HepG2 (cell line): ENCODE data around the gene BPIFB6. TPM values are rescaled to one million over a fixed set of nuclear protein-coding genes. Genes with fewer than 3 reads are reported as not detected.

ENCODE experiments used
- ATAC-seq: fragments of 200-7000 bp; cut with Tn5 transposase; 3 replicates; pipeline ENCODE4 v1.9.1; 2020; ENCODE audit warnings: mild to moderate bottlenecking, moderate library complexity
- BruUV-seq: library from RNA; stranded (reverse); fragments of 400-500 nt; replicated peaks from 2 replicates; lab custom pipeline; 2021; lab: Mats Ljungman, UMichigan
- CTCF ChIA-PET: fragments of 300-600 bp; formaldehyde crosslinking; extraction: SDS; loops from one replicate; lab custom pipeline; 2021; ENCODE audit warnings: low total read pairs, inconsistent platforms, low intra/inter-chr PET ratio; lab: Yijun Ruan, JAX
- POLR2A ChIA-PET: fragments of 350-600 bp; sonication (Branson Sonifier 250); formaldehyde crosslinking; loops from one replicate; lab custom pipeline; 2020; ENCODE audit warnings: antibody characterized with exemption, inconsistent platforms; lab: Yijun Ruan, JAX
- DNase-seq: peaks from one replicate; pipeline ENCODE4 v3.0.0-alpha.2; 2015; ENCODE audit warnings: low spot score
- FAIRE-seq: peaks from 3 replicates; lab custom pipeline; 2011; peaks lifted over from hg19 to GRCh38; lab: Jason Lieb, UNC
- H2AFZ ChIP-seq: one replicate; pipeline ENCODE4 v1.6.1; 2011; ENCODE audit warnings: low read length, inconsistent platforms
- H3K27ac ChIP-seq: fragments of 300-600 bp; 3 replicates; pipeline ENCODE4 v1.8.0; 2011; ENCODE audit warnings: mixed run types, mild to moderate bottlenecking, mixed read lengths, low read length, inconsistent platforms; ENCODE audit not compliant: insufficient read depth; ENCODE audit errors: extremely low read length
- H3K27me3 ChIP-seq, 2 experiments: fragments of 200-600 bp in 1 of 2; 2 replicates in 1 of 2; 3 replicates in 1 of 2; pipeline versions ENCODE4 v1.6.0 to v1.8.0; 2011; ENCODE audit warnings: low read length in 2 of 2, mild to moderate bottlenecking in 2 of 2, moderate library complexity in 2 of 2, inconsistent platforms in 1 of 2; ENCODE audit not compliant: insufficient read depth in 2 of 2, control insufficient read depth in 1 of 2
- H3K36me3 ChIP-seq, 2 experiments: fragments of 200-600 bp in 1 of 2; replicated peaks in 1 of 2; 2 replicates in 1 of 2; 3 replicates in 1 of 2; pipeline versions ENCODE4 v1.5.1 to v1.8.0; 2011; ENCODE audit warnings: low read length in 2 of 2, inconsistent platforms in 1 of 2; ENCODE audit not compliant: insufficient read depth in 2 of 2, control insufficient read depth in 1 of 2
- H3K4me1 ChIP-seq: 2 replicates; pipeline ENCODE4 v1.5.1; 2012; ENCODE audit warnings: low read length, inconsistent platforms; ENCODE audit not compliant: insufficient read depth
- H3K4me2 ChIP-seq: 2 replicates; pipeline ENCODE4 v1.6.0; 2011; ENCODE audit warnings: low read depth, low read length, inconsistent platforms
- H3K4me3 ChIP-seq, 3 experiments: fragments of 200-600 bp in 1 of 3; sonication (generic), shearing (Covaris generic) in 1 of 3; replicated peaks in 1 of 3; 2 replicates each; pipeline ENCODE4 v1.5.1; 2011 to 2016; ENCODE audit warnings: low read length in 3 of 3, inconsistent platforms in 2 of 3, low read depth in 2 of 3, mild to moderate bottlenecking in 2 of 3, control low read depth in 1 of 3, mixed read lengths in 1 of 3; ENCODE audit not compliant: insufficient read depth in 1 of 3
- H3K79me2 ChIP-seq: one replicate; pipeline ENCODE4 v1.6.1; 2011; ENCODE audit warnings: low read length, inconsistent platforms; ENCODE audit not compliant: insufficient read depth
- H3K9ac ChIP-seq: 2 replicates; pipeline ENCODE4 v1.6.0; 2011; ENCODE audit warnings: mild to moderate bottlenecking, low read depth, low read length, inconsistent platforms; ENCODE audit not compliant: insufficient read depth
- H3K9me3 ChIP-seq: 2 replicates; pipeline ENCODE4 v1.5.1; 2012; ENCODE audit warnings: mild to moderate bottlenecking, low read length
- H4K20me1 ChIP-seq: 2 replicates; pipeline ENCODE4 v1.6.0; 2011; ENCODE audit warnings: inconsistent platforms, mild to moderate bottlenecking, low read length, moderate library complexity; ENCODE audit not compliant: insufficient read depth
- KDM1A ChIP-seq: IDR thresholded peaks from 2 replicates; pipeline ENCODE4 v1.6.1; 2016; ENCODE audit warnings: missing compliant biosample characterization
- MTA1 ChIP-seq: sonication (generic); formaldehyde crosslinking; IDR thresholded peaks from 2 replicates; pipeline ENCODE4 v1.4.0; 2020; ENCODE audit warnings: missing genetic modification reagents, mild to moderate bottlenecking, borderline replicate concordance
- MXI1 ChIP-seq: IDR thresholded peaks from 3 replicates; pipeline ENCODE4 v1.6.1; 2012; ENCODE audit warnings: low read depth, low read length, inconsistent platforms, borderline replicate concordance
- SP1 ChIP-seq, 2 experiments: fragments of 450-650 bp in 1 of 2; sonication (generic) in 1 of 2; formaldehyde crosslinking in 1 of 2; IDR thresholded peaks; 2 replicates each; pipeline versions ENCODE4 v1.4.0 to v1.6.1; 2016 to 2020; ENCODE audit warnings: missing genetic modification reagents in 1 of 2
- ZFP62 ChIP-seq: sonication (generic); formaldehyde crosslinking; IDR thresholded peaks from 2 replicates; pipeline ENCODE4 v1.4.0; 2020; ENCODE audit warnings: missing genetic modification reagents
- ZFP82 ChIP-seq: sonication (generic); formaldehyde crosslinking; IDR thresholded peaks from 2 replicates; pipeline ENCODE4 v1.5.1; 2020; ENCODE audit warnings: mild to moderate bottlenecking, missing genetic modification reagents, borderline replicate concordance
- ZNF382 ChIP-seq: sonication (generic); formaldehyde crosslinking; IDR thresholded peaks from 2 replicates; pipeline ENCODE4 v1.5.0; 2020; ENCODE audit warnings: missing genetic modification reagents, mild to moderate bottlenecking, borderline replicate concordance
- ZNF543 ChIP-seq: sonication (generic); formaldehyde crosslinking; IDR thresholded peaks from 2 replicates; pipeline ENCODE4 v1.4.0; 2020; ENCODE audit warnings: mild to moderate bottlenecking, missing genetic modification reagents
- ZNF572 ChIP-seq: sonication (generic); formaldehyde crosslinking; IDR thresholded peaks from 2 replicates; pipeline ENCODE4 v1.5.1; 2020; ENCODE audit warnings: mild to moderate bottlenecking, missing genetic modification reagents
- ZSCAN30 ChIP-seq: sonication (generic); formaldehyde crosslinking; IDR thresholded peaks from 2 replicates; pipeline ENCODE4 v1.5.0; 2020; ENCODE audit warnings: mild to moderate bottlenecking, missing genetic modification reagents
- WGBS: methylation state at CpG from one replicate; pipeline ENCODE4 v1.1.6; 2017; ENCODE audit warnings: low lambda C conversion rate; 5-methylcytosine and 5-hydroxymethylcytosine counted together
- in situ Hi-C: cut with HindIII; loops from 2 replicates; pipeline ENCODE4 v1.10.0; 2017; ENCODE audit warnings: low pct_unique_long_range_greater_than_20kb; ENCODE audit not compliant: extremely low pct_ligation_motif_present
- intact Hi-C: fragments of 100-400 bp; cut with micrococcal nuclease; formaldehyde crosslinking; loops from one replicate; pipeline ENCODE4 v1.10.0; 2022; ENCODE audit not compliant: unreplicated experiment
- polyA plus RNA-seq, 8 experiments: library from polyadenylated mRNA; depleted of rRNA in 3 of 8; stranded (reverse) in 7 of 8; unstranded in 1 of 8; fragments of >200 nt; fragmentation: Illumina TruSeq in 4 of 8; extraction: Trizol in 4 of 8; gene quantifications; 2 replicates each; pipeline versions ENCODE4 v1.2.1 to v1.2.3, GENCODE V29; 2011 to 2016; ENCODE audit warnings: low read depth in 4 of 8, missing spikeins in 1 of 8, mixed read lengths in 1 of 8; ENCODE audit not compliant: insufficient read depth in 1 of 8
- total RNA-seq, 5 experiments: library from RNA; depleted of rRNA; stranded (reverse); fragments of >200 nt; fragmentation: Illumina TruSeq; extraction: Trizol; gene quantifications; 2 replicates each; pipeline ENCODE4 v1.2.3, GENCODE V29; 2016; ENCODE audit warnings: low read depth in 1 of 5
- TF ChIP-seq, protein P1 (sequence below): sonication (generic); formaldehyde crosslinking; IDR thresholded peaks from 2 replicates; pipeline ENCODE4 v1.5.0; 2020; ENCODE audit warnings: missing genetic modification reagents
- TF ChIP-seq, protein P2 (sequence below): sonication (generic); formaldehyde crosslinking; IDR thresholded peaks from 2 replicates; pipeline ENCODE4 v1.4.0; 2020; ENCODE audit warnings: mild to moderate bottlenecking, missing genetic modification reagents
- TF ChIP-seq, protein P3 (sequence below): sonication (generic); formaldehyde crosslinking; IDR thresholded peaks from 2 replicates; pipeline ENCODE4 v1.4.0; 2020; ENCODE audit warnings: mild to moderate bottlenecking, missing genetic modification reagents
- TF ChIP-seq, protein P4 (sequence below): sonication (generic); formaldehyde crosslinking; IDR thresholded peaks from 2 replicates; pipeline ENCODE4 v1.8.1; 2023; ENCODE audit warnings: mild to moderate bottlenecking, inconsistent platforms, moderate library complexity, missing genetic modification reagents, borderline replicate concordance

BPIFB6 gene
- total and polyA plus RNA-seq, 2 of the 13 experiments (the other 11 are each of a cell fraction or from before 2014, with no cell fraction given): 0.13 to 1.7 TPM

DNA sequence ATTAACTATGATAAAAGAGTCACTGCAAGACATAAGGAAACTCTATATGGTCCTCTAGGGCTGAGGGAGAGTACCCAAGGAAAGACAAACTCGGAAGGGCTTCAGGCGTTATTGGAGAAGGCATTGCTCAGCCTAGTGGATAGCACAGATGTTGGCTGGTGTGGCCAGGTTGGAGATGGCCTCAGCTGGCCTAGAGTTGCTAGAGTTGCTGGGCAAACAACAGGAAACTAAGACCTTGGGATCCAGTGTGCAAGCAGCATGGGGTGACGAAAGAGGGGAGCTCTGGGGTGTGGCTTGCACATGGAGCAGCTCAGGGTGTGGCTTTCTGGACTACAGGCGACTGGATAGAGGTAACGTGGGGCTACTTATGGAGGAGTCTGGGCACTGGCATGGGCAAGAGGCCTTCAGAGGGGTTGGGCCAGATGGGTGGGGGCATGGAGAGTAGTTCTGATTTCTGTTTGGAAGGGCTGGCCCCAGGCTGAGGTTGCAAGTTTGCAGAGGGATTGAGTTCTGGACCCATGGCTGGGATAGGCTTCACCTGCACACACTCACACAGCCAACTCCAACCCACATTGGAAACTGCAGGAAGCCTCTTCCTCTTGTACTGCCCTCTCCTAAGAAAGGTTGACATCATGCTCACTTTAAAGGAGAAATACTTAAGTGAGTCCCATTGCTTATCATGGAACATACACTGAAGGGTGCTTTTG lies 5.2 kb upstream of the BPIFB6 start:
- peaks cover 4 to 19% of the 10 kb centered on the region in 2 experiments; a peak in 4 of 5 replicates for H3K36me3 ChIP-seq
- ChIA-PET POLR2A (interaction anchor here (1.3 to 1.7 kb wide), 2 partner anchors 19 to 26 kb away, joined by 3 to 5 read pairs; no protein-coding TSS in a partner anchor), CTCF (no interaction called here)
- H3K4me1 ChIP-seq: peaks cover 20% of the 10 kb centered on the region
- H3K4me2 ChIP-seq: no peak overlapping the region
- H3K9ac ChIP-seq: no peak overlapping the region
- H2AFZ ChIP-seq: no peak overlapping the region
- peak; percentile 20 for ATAC-seq
- FAIRE-seq: no peak
- no peaks in the 10 kb centered on the region for H3K9me3 ChIP-seq
- no peak overlapping the region for H3K27ac ChIP-seq
- no peak overlapping the region for H3K4me3 ChIP-seq
- WGBS: 26% methylated on average over 5 of the region's 5 CpGs
- BruUV-seq: no TSS peak
- H3K27me3 ChIP-seq: peaks cover 0 to 19% of the 10 kb centered on the region in 2 experiments; a peak in 2 of 5 replicates
- intact Hi-C loops (loop anchor here (1.0 kb wide), 1 partner anchor 19 kb away; the partner anchor contains the start of gene BPIFB2), in situ Hi-C loops (no loop called here)
- H3K79me2 ChIP-seq: no peaks in the 10 kb centered on the region
- peaks cover 22% of the 10 kb centered on the region; the same call in 1 of the 2 replicates for H4K20me1 ChIP-seq
- DNase-seq: peak; percentile 46
- peak; percentile 21; the same call in 1 of the 2 replicates for TF ChIP-seq ZFP82
- TF ChIP-seq ZNF382: no peak
- no peak for TF ChIP-seq ZFP62 (CRISPR knock-in tag)
- TF ChIP-seq, protein P1, sequence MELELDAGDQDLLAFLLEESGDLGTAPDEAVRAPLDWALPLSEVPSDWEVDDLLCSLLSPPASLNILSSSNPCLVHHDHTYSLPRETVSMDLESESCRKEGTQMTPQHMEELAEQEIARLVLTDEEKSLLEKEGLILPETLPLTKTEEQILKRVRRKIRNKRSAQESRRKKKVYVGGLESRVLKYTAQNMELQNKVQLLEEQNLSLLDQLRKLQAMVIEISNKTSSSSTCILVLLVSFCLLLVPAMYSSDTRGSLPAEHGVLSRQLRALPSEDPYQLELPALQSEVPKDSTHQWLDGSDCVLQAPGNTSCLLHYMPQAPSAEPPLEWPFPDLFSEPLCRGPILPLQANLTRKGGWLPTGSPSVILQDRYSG (CRISPR knock-in tag): no peak
- TF ChIP-seq ZNF543 (CRISPR knock-in tag): no peak
- TF ChIP-seq, protein P2, sequence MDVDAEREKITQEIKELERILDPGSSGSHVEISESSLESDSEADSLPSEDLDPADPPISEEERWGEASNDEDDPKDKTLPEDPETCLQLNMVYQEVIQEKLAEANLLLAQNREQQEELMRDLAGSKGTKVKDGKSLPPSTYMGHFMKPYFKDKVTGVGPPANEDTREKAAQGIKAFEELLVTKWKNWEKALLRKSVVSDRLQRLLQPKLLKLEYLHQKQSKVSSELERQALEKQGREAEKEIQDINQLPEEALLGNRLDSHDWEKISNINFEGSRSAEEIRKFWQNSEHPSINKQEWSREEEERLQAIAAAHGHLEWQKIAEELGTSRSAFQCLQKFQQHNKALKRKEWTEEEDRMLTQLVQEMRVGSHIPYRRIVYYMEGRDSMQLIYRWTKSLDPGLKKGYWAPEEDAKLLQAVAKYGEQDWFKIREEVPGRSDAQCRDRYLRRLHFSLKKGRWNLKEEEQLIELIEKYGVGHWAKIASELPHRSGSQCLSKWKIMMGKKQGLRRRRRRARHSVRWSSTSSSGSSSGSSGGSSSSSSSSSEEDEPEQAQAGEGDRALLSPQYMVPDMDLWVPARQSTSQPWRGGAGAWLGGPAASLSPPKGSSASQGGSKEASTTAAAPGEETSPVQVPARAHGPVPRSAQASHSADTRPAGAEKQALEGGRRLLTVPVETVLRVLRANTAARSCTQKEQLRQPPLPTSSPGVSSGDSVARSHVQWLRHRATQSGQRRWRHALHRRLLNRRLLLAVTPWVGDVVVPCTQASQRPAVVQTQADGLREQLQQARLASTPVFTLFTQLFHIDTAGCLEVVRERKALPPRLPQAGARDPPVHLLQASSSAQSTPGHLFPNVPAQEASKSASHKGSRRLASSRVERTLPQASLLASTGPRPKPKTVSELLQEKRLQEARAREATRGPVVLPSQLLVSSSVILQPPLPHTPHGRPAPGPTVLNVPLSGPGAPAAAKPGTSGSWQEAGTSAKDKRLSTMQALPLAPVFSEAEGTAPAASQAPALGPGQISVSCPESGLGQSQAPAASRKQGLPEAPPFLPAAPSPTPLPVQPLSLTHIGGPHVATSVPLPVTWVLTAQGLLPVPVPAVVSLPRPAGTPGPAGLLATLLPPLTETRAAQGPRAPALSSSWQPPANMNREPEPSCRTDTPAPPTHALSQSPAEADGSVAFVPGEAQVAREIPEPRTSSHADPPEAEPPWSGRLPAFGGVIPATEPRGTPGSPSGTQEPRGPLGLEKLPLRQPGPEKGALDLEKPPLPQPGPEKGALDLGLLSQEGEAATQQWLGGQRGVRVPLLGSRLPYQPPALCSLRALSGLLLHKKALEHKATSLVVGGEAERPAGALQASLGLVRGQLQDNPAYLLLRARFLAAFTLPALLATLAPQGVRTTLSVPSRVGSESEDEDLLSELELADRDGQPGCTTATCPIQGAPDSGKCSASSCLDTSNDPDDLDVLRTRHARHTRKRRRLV (CRISPR knock-in tag): no peak
- TF ChIP-seq ZSCAN30: no peak
- no peak for TF ChIP-seq MXI1
- TF ChIP-seq KDM1A (CRISPR knock-in tag): no peak
- no peak for TF ChIP-seq SP1 (IDR thresholded peaks at IDR 0.05)
- 0 out of 2 replicates have a peak, but pooled peaks have one; percentile 21 for TF ChIP-seq SP1 (CRISPR knock-in tag; IDR thresholded peaks at IDR 0.05)
- TF ChIP-seq, protein P3, sequence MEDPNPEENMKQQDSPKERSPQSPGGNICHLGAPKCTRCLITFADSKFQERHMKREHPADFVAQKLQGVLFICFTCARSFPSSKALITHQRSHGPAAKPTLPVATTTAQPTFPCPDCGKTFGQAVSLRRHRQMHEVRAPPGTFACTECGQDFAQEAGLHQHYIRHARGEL (CRISPR knock-in tag): no peak
- TF ChIP-seq, protein P4, sequence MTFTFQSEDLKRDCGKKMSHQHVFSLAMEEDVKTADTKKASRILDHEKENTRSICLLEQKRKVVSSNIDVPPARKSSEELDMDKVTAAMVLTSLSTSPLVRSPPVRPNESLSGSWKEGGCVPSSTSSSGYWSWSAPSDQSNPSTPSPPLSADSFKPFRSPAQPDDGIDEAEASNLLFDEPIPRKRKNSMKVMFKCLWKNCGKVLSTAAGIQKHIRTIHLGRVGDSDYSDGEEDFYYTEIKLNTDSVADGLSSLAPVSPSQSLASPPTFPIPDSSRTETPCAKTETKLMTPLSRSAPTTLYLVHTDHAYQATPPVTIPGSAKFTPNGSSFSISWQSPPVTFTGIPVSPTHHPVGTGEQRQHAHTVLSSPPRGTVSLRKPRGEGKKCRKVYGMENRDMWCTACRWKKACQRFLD (CRISPR knock-in tag): no peak
- TF ChIP-seq MTA1 (CRISPR knock-in tag): no peak
- no peak for TF ChIP-seq ZNF572
